ENCODE data around the gene NCAPD2.

Gene NCAPD2

GRCh38 chr12:6535960-6536847, 42.3 kb downstream of the NCAPD2 start:
- DNase-seq = no peak

GRCh38 chr12:6536894-6537579, 43.1 kb downstream of the NCAPD2 start:
- DNase-seq = no peak

GRCh38 chr12:6537580-6538419, 43.9 kb downstream of the NCAPD2 start:
- peak; percentile 39 for DNase-seq

- no peak for DNase-seq
These were observed 44.8 kb downstream of the NCAPD2 start for GRCh38 chr12:6538420-6539313.

GRCh38 chr12:6539314-6539682, 45.4 kb downstream of the NCAPD2 start:
- DNase-seq = no peak

- no peak for DNase-seq
These were observed 45.8 kb downstream of the NCAPD2 start for GRCh38 chr12:6539707-6540134.

- no peak for DNase-seq
These were observed 46.4 kb downstream of the NCAPD2 start for GRCh38 chr12:6540181-6540877.

GRCh38 chr12:6541371-6542165, 47.7 kb downstream of the NCAPD2 start:
- no peak for DNase-seq

- DNase-seq = no peak
These were observed 48.5 kb downstream of the NCAPD2 start for GRCh38 chr12:6542209-6543009.

- DNase-seq = no peak
These were observed 52.1 kb downstream of the NCAPD2 start for GRCh38 chr12:6546016-6546415.

- DNase-seq = no peak
These were observed 53.7 kb downstream of the NCAPD2 start for GRCh38 chr12:6547566-6547965.

GRCh38 chr12:6547987-6548386, 54.1 kb downstream of the NCAPD2 start:
- DNase-seq = no peak

- DNase-seq = no peak
These were observed 54.7 kb downstream of the NCAPD2 start for GRCh38 chr12:6548556-6548955.

GRCh38 chr12:6548966-6549683, 55.2 kb downstream of the NCAPD2 start:
- no peak for DNase-seq

GRCh38 chr12:6549684-6550151, 55.8 kb downstream of the NCAPD2 start:
- DNase-seq = no peak

GRCh38 chr12:6550294-6551062, 56.6 kb downstream of the NCAPD2 start:
- peak; percentile 89 for DNase-seq

- DNase-seq = no peak
These were observed 57.2 kb downstream of the NCAPD2 start for GRCh38 chr12:6551063-6551461.

GRCh38 chr12:6551496-6552139, 57.7 kb downstream of the NCAPD2 start:
- DNase-seq = no peak

Data from GF-D8 (cell line).